NCI-H345 treated with DMSO at 0.1 percent for 48 hours (cell line): Measurements from ENCODE around the gene ADD1.

Experiments used
- DNase-seq: peaks from one replicate; lab custom pipeline; 2025; ENCODE audit not compliant: unreplicated experiment; lab: John Stamatoyannopoulos, UW

Gene ADD1

GRCh38 chr4:2820216-2820982 lies 23.2 kb upstream of the ADD1 start:
- no peak for DNase-seq

DNA sequence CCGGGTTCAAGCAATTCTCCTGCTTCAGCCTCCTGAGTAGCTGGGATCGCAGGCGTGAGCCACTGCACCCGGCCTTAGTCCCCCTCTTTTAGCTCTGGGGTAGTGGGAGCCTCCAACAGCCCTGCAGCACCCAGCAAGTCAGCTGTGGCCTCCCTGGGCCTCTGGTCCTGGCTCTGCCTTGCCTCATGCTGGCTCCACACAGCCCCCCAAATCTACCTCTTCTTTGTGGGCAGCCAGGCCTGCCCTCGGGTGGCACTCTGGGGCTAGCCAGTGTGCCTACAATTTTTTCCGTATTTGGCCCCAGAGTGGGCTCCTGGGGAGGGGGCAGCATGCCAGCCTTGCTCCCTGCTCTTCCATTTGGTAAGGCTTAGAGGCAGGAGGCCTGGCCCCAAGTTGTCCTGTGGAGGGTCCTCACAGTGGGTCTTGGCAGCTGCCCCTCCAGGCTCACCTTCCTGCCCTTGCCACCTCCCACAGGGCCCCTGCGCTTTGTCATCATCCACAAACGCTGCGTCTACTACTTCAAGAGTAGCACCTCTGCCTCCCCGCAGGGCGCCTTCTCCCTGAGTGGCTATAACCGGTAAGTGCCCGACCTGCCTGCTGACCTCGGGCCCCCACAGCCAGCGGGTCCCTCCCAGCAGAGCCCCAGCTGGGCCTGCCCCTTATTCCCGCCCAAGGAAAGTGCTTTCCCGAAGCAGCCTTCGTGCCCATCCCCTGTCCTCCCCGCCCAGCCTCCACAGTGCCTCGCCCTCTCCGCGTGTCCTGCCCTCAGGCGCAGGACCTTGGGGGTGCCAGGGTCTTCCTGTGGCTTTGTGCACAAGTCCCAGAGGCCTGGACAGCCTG lies 21.0 kb upstream of the ADD1 start:
- no peak for DNase-seq

DNA sequence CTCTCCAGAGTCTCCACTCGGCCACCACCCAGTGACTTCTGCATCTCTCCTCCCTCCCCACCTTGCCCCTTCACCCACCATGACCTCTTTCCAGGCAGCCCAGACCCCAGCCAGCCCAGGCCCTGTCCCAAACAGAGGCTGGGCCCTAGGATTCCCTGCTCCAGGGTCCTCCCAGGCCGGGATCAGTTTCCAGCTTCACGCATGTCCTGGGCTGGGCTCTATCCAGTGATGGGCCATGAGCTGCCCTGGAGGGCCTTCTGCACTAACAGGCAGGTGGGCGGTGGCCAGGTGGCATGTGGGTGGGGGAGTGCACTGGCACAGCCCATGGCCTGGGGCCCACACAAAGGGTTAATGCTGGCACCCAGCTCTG lies 20.4 kb upstream of the ADD1 start:
- DNase-seq, result no peak

DNA sequence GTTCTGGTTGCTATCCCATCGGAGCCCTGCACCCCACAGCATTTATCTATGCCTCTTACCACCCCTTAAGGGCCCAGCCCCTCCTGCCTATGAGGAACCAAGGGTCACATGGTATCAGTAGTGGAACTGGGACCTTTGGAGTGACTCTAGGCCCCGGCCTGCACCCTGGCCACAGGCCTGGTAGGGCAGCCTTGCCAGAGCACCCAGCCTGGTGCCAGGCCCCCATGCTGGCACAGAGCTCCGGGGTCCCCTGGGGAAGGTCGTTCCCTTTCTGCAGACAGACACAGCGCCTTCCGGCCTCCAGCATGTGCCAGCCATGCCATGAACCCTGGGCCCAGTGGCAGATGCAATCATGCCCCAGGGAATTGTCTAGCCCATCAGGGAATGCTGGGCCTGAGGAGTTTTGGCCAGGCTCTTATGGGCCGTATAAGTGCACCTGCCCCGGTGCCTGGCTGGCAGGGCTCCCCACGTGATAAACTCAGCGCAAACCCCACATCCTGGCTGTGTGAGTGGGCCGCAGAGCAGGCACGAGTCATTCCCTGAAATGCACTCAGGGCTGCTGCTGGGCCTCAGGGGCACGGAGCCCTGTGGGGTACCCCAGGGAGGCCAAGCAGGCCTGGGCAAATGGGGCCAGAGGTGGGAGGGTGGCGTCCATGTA lies 19.8 kb upstream of the ADD1 start:
- DNase-seq, result no peak

GRCh38 chr4:2824329-2824835 lies 19.3 kb upstream of the ADD1 start:
- no peak for DNase-seq

DNA sequence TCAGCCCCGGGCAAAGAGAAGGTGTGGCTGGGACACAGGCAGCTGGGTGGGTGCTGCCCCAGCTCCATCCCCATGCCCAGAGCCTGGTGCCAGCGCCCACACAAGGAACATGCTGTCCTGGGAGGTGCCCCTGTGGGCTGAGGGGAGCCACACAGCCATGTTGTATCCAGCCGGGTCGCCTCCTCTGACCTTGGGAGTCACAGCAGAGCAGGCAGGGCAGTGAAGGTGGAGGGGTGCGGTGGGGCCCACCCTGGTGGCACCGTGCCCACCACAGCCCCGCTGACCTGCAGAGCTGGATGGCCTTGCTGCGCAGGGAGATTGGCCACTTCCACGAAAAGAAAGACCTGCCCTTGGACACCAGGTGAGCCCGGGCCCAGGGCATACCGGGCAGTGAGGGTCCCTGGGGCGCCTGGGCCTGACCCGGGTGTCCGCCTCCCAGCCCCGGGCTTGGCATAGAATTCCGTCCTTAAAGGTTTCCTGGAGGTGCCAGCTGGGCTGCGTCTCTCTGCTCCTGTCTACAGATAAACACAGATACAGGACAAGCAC lies 18.7 kb upstream of the ADD1 start:
- DNase-seq, result no peak

DNA sequence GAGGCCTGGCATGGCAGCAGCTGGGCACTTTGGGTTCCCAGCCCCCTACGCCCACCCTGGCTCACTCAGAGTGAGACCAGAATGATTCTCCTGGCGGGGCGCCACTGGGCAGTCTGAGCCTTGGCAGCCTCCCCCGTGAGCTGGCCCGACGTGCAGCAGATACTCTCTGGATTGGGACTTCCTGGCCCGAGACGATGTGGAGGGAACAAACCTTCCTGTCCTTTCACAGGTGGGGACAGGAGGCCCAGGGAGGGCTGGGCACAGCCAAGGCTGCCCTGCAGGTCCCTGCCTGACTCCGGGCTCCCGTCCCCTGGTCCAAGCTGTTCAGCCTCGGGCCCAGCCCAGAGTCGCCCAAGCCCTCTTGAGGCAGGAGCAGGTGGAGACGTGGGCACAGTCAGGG lies 17.9 kb upstream of the ADD1 start:
- DNase-seq, result no peak

DNA sequence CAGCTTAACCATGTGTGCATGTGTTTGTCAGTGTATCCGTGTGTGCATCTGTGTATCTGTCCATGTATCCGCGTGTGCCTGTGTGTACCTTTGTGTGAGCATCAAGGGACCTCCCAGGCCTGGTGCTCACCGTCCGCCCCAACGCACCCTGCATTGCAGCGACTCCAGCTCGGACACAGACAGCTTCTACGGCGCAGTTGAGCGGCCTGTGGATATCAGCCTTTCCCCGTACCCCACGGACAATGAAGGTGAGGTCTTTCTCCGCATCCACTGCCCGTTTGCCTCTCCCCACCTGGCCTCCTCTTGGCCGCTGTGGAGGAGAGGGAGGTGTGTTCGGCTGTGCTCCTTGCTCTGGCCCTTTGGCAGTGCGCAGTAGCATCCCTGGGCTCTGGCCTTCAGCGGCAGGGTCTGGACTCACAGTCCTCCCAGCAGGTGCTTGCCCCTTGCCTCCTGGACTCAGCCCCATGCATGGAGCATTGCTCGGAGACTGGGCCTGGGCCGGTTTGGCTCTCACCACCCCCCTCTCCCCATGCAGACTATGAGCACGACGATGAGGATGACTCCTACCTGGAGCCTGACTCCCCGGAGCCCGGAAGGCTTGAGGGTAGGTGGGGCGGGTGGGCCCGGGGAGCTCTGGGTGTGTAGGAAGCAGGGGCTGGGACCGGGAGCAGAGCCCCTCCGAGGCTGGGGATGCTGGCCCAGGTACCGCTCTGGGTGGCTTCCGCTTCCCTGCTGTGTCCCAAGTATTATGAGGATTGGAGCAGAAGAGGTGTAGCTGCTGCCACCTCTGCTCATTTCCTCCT lies 16.4 kb upstream of the ADD1 start:
- DNase-seq, result no peak

DNA sequence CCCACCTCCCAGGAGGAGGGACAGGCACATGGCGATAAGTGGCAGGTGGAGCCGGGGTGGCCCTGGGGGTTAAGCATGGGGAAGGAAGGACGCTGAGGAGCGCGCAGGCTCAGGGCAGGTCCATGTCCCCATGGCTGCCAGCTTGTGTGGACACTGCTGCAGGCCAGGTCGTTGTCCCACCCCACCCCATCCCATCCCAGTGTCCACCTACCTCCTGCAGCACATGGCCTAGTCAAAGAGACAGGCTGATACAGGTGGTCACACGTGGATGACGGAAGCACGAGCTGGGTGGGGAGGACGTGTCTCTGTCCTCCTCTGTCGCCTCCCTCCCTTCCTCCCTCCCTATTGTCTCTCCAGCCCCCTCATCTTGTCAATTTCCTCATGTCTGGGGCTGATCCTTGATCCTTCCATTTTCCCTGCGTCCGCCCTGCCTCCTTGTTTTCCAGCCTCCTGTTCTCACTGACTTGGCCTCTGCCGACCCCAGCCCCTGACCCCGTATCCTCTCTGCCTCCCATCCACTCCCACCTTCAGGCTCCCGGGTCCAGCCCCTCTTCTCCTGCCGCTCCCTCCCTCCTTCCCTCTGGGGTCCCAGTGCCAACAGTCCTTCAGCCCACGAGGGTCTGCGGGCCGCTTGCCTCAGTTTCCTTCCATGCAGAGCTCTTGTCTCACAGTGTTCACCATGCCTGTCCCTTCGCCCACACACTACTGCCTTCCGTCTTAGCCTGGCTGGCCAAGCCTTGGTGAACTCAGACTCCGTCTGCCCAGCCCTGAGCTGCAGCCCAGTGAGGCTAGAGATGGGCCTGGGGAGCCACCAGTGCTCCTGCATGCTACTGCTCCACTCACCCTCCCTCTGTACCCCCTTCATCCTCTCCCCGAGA lies 15.5 kb upstream of the ADD1 start:
- no peak for DNase-seq

- no peak for DNase-seq
Observed at GRCh38 chr4:2828758-2829181, 14.9 kb upstream of the ADD1 start.

- DNase-seq, result no peak
Observed at GRCh38 chr4:2829321-2829932, 14.2 kb upstream of the ADD1 start.

DNA sequence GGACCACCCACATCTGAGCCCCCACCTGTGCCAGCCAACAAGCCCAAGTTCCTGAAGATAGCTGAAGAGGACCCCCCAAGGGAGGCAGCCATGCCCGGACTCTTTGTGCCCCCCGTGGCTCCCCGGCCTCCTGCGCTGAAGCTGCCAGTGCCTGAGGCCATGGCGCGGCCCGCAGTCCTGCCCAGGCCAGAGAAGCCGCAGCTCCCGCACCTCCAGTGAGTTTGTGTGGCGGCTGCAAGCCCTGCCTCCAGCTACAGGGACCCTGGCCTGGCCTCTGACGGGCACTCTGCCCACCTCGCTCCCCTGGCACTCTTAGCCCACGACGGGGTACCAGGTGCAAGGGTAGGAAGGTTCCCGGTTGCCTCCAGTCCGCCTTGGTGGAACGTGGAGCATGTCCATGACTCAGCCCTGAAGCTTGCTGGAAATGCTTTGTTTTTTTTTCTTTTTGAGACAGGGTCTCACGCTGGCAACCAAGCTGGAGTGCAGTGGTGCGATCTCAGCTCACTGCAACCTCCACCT lies 13.7 kb upstream of the ADD1 start:
- DNase-seq, result no peak

DNA sequence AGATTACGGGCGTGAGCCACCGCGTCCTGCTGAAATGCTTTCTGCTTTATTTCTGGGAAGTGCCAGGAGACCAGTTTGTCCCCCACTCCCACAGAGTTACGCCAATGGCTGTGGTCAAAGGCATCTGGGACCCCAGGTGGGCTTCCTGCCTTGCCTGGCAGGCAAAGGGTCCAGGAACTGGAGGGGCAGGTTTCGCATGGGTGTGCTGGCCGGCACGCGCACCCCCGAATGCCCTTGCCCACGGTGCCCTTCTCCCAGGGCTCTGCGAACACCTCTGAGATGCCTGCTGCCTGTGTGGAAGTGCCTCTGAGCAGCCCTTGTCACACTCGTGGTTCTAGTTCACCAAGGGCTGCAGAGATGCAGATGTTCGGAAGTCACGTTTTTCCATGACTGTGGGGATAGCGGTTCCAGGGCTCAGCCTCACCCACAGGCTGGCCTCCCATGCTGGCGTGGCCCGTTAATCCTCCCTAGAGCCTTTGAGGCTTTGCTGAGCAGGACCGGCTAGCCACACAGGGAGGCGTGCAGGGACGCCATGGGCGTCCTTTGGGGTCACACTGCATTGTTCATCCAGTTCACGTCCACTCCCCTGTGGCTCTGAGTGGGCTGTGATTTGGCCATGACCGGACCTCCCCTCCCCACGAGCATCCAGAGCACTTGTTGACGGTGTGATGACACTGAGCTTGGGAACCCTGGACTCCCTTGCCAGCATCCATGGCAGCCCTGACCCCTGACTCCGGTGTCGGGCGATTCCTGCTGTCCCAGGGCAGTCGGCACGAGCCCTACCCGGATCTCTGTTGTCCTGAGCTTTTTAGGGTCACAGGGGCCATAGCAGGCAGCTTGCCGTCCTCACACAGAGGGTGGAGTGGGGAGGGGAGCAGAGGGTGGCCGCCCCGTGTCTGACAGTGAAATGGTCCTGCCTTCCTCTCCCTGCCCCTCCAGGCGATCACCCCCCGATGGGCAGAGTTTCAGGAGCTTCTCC lies 12.7 kb upstream of the ADD1 start:
- no peak for DNase-seq

DNA sequence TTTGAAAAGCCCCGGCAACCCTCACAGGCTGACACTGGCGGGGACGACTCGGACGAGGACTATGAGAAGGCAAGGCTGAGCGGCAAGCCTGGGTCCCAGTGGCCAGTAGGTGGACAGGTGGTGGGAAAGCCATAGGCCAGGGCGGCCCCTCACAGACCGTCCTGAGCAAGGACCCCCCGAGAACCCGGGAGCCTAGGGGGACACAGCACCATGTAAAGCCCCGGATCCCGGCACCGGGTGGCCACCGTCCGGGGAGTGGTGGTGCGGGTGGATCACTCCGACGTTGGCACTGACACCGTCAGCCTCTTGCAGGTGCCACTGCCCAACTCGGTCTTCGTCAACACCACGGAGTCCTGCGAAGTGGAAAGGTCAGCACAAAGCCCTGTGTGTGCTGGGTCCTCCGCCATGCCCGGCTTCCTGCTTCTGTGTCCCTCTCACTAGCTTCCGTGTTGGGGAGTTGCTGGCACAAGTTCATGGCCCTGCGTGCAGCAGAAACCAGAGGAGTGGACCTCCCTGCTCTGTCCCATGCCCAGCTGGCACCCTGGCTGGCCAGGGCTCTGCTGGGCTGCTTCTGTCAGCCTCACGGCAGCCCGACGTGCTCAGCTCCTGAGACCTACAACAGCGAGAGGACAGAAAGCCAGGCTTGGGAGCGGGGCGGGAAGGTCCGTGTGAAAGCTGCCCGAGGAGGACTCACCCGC lies 11.9 kb upstream of the ADD1 start:
- no peak for DNase-seq

- DNase-seq, result no peak
Observed at GRCh38 chr4:2832309-2832980, 11.2 kb upstream of the ADD1 start.

- no peak for DNase-seq
Observed at GRCh38 chr4:2832981-2833670, 10.5 kb upstream of the ADD1 start.
